A673 (cell line): ENCODE measurements around the gene SDK1. TPM values are rescaled to one million over a fixed set of nuclear protein-coding genes. Genes with fewer than 3 reads are reported as not detected.

ENCODE experiments used
- BruUV-seq: library from RNA; stranded (reverse); fragments of 400-500 nt; replicated peaks from 2 replicates; lab custom pipeline; 2021; lab: Mats Ljungman, UMichigan
- CTCF ChIA-PET: fragments of 300-600 bp; sonication (Branson Sonifier 250); formaldehyde crosslinking; loops from one replicate; lab custom pipeline; 2022; ENCODE audit warnings: antibody characterized with exemption; lab: Charles Lee
- POLR2A ChIA-PET: fragments of 300-600 bp; sonication (Branson Sonifier 250); formaldehyde crosslinking; loops from one replicate; lab custom pipeline; 2022; ENCODE audit warnings: antibody characterized with exemption; ENCODE audit not compliant: low non-redundant PET; lab: Charles Lee
- DNase-seq: peaks from one replicate; pipeline ENCODE4 v3.0.0-alpha.2; 2015; ENCODE audit warnings: low spot score
- H3K27ac ChIP-seq: fragments of 200-600 bp; sonication (generic); 2 replicates; pipeline ENCODE4 v1.5.1; 2016; ENCODE audit warnings: mixed run types, low read depth, mild to moderate bottlenecking, mixed read lengths, antibody characterized with exemption, low read length; ENCODE audit not compliant: poor library complexity, severe bottlenecking
- H3K27me3 ChIP-seq: fragments of 200-600 bp; sonication (generic); replicated peaks from 2 replicates; pipeline ENCODE4 v1.6.1; 2017; ENCODE audit warnings: mixed run types, low read depth, mild to moderate bottlenecking, mixed read lengths, antibody characterized with exemption, low read length; ENCODE audit not compliant: insufficient read depth, poor library complexity
- H3K36me3 ChIP-seq: fragments of 200-600 bp; sonication (generic); 2 replicates; pipeline ENCODE4 v1.6.1; 2016; ENCODE audit warnings: mixed run types, mild to moderate bottlenecking, mixed read lengths, antibody characterized with exemption, low read length; ENCODE audit not compliant: insufficient read depth, poor library complexity, severe bottlenecking
- H3K4me1 ChIP-seq: fragments of 200-600 bp; sonication (generic); 2 replicates; pipeline ENCODE4 v1.6.1; 2017; ENCODE audit warnings: mixed run types, mild to moderate bottlenecking, mixed read lengths, antibody characterized with exemption, low read length; ENCODE audit not compliant: insufficient read depth, poor library complexity, severe bottlenecking
- H3K4me3 ChIP-seq: fragments of 200-600 bp; sonication (generic); 2 replicates; pipeline ENCODE4 v1.5.1; 2016; ENCODE audit warnings: low read depth, mixed run types, mild to moderate bottlenecking, mixed read lengths, low read length; ENCODE audit not compliant: poor library complexity, severe bottlenecking
- H3K9me3 ChIP-seq: fragments of 200-600 bp; sonication (generic); 2 replicates; pipeline ENCODE4 v1.6.1; 2016; ENCODE audit warnings: mixed run types, low read depth, mild to moderate bottlenecking, mixed read lengths, antibody characterized with exemption, low read length; ENCODE audit not compliant: poor library complexity, severe bottlenecking
- EZH2 ChIP-seq: fragments of 200-600 bp; sonication (generic); IDR thresholded peaks from 2 replicates; pipeline ENCODE4 v1.6.1; 2017; ENCODE audit warnings: borderline replicate concordance, low read depth, mild to moderate bottlenecking, mixed read lengths, antibody characterized with exemption, low read length; ENCODE audit not compliant: poor library complexity, severe bottlenecking
- intact Hi-C: fragments of 100-400 bp; cut with micrococcal nuclease; formaldehyde crosslinking; loops from one replicate; pipeline ENCODE4 v1.10.0; 2022; ENCODE audit not compliant: unreplicated experiment
- total RNA-seq: library from RNA; stranded (reverse); gene quantifications from 2 replicates; pipeline ENCODE4 v1.2.3, GENCODE V29; 2021
- TF ChIP-seq, protein P1 (sequence below): fragments of 300-800, 200-600 bp; sonication (generic); conservative IDR thresholded peaks from 2 replicates; pipeline ENCODE4 v1.5.1; 2017; ENCODE audit warnings: low read depth, mild to moderate bottlenecking, antibody characterized with exemption, low read length, moderate library complexity, mixed read lengths

The SDK1 gene
- total RNA-seq, 1 experiment from 2014 or later: 14.7 TPM

DNA sequence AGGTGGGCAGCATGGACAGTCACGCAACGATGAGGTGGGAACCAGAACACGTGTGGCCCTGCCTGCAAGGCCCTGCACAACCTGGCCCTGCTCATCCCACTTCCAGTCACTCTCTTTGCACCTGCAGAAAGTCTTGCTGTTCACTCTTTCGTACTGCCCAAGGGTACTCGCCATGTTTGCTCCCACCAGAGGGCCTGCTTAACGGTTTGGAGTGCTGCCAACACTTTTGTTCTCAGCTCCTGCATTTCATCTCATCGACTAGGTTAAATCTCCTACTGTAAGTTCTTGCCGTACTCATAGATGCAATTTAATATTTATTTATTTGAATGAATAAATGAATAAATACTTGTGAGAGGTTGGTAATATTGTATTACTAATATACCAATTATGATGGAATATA lies 315.3 kb downstream of the SDK1 start:
- DNase-seq: peak; percentile 23
- intact Hi-C loops: no loop called here
- H3K27ac ChIP-seq: no peak overlapping the region
- CTCF ChIA-PET: no interaction called here
- no peak overlapping the region for H3K4me3 ChIP-seq
- POLR2A ChIA-PET: no interaction called here
- no peaks in the 10 kb centered on the region for H3K4me1 ChIP-seq
- no peaks in the 10 kb centered on the region for H3K9me3 ChIP-seq
- no peak for TF ChIP-seq EZH2
- TF ChIP-seq, protein P1, sequence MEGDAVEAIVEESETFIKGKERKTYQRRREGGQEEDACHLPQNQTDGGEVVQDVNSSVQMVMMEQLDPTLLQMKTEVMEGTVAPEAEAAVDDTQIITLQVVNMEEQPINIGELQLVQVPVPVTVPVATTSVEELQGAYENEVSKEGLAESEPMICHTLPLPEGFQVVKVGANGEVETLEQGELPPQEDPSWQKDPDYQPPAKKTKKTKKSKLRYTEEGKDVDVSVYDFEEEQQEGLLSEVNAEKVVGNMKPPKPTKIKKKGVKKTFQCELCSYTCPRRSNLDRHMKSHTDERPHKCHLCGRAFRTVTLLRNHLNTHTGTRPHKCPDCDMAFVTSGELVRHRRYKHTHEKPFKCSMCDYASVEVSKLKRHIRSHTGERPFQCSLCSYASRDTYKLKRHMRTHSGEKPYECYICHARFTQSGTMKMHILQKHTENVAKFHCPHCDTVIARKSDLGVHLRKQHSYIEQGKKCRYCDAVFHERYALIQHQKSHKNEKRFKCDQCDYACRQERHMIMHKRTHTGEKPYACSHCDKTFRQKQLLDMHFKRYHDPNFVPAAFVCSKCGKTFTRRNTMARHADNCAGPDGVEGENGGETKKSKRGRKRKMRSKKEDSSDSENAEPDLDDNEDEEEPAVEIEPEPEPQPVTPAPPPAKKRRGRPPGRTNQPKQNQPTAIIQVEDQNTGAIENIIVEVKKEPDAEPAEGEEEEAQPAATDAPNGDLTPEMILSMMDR: no peak
- BruUV-seq: no TSS peak
- H3K27me3 ChIP-seq: no peaks in the 10 kb centered on the region
- no peaks in the 10 kb centered on the region for H3K36me3 ChIP-seq

DNA sequence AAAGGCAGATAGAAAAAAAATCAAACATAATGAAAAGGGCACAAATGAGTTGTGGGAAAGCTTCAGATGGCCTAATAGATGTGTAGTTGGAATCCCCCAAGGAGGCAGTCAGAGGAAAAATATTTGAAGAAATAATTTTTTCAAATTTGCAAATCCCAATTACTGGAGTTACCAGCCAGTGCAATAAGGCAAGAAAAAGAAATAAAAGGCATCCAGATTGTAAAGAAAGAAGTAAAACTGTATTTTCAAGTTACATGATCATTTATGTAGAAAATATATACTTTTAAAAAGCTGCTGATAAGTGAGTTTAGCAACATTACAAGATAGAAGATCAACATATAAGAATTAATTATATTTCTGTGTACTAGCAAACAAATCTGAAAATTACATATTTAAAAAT lies 329.0 kb downstream of the SDK1 start:
- Histone ChIP-seq H3K27ac (no peak overlapping the region), H3K4me3 (no peak overlapping the region), H3K9me3 (peaks cover 7% of the 10 kb centered on the region), H3K36me3 (no peaks in the 10 kb centered on the region), H3K4me1 (no peaks in the 10 kb centered on the region), H3K27me3 (no peaks in the 10 kb centered on the region)
- DNase-seq: no peak
- POLR2A ChIA-PET: no interaction called here
- BruUV-seq: no TSS peak
- intact Hi-C loops: no loop called here
- TF ChIP-seq EZH2: no peak
- TF ChIP-seq, protein P1: no peak
- CTCF ChIA-PET: no interaction called here

DNA sequence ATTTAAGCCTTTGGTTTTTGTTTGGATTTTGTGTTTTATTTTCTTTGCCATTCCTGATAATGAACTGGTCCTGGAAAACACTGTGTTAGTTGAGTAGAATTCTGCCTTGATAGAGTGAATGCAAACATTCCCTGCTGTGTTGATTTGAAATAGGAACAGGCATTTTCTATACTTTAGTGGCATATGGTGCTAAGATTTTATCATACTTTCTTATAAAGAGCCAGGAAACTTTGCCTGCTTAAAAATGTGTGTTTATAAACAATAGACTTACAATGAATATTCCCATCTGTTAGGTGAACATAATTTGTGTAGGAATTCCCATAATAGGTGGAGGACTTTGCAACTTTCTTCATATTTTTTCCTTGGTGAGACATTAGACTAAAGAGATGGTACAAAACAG lies 333.3 kb downstream of the SDK1 start:
- CTCF ChIA-PET: no interaction called here
- BruUV-seq: no TSS peak
- TF ChIP-seq EZH2: no peak
- TF ChIP-seq, protein P1: no peak

More for the DNA sequence above, 333.3 kb downstream of the SDK1 start:
- Histone ChIP-seq H3K4me3 (no peak overlapping the region), H3K9me3 (peaks cover 7% of the 10 kb centered on the region), H3K27ac (no peak overlapping the region), H3K4me1 (no peaks in the 10 kb centered on the region), H3K36me3 (no peaks in the 10 kb centered on the region), H3K27me3 (no peaks in the 10 kb centered on the region)
- intact Hi-C loops: no loop called here
- no peak for DNase-seq
- POLR2A ChIA-PET: no interaction called here
